ENCODE measurements around the gene TECTB. TPM values are rescaled to one million over a fixed set of nuclear protein-coding genes. Genes with fewer than 3 reads are reported as not detected.

The TECTB gene
- total RNA-seq, 1 experiment from 2014 or later = not detected

DNA sequence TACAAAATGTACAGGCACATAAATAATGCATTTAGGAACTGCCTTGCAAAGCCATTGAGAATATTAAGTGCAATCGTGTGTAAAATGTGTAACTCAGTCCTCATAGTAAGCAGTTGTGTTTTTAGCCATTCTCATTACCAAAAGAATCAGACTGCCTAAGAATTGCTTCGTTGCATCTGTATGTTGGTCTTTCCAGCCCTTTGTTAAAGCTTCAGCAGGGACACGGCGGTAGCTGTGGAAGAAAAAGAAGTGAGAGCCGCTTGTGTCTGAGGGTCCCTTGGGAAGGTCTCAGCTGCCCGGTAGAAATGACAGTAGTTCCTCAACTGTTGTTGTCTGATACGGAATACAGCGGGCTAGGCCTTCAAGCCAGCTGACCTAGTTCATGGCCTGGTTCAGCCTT is 67.9 kb downstream of the TECTB start:
- ChIA-PET POLR2A (no interaction called here), CTCF (interaction anchor here (1.5 kb wide), 1 partner anchor 83 kb away, joined by 6 read pairs; no protein-coding TSS in a partner anchor)
- no peaks in the 10 kb centered on the region; the same call in 1 of the 2 replicates for H3K27me3 Mint-ChIP-seq (ENCODE audit: low read depth)
- no peak overlapping the region for H3K4me3 Mint-ChIP-seq
- DNase-seq (ENCODE audit: low spot score) (no peak), ATAC-seq (no peak)
- no peak overlapping the region for H3K27ac Mint-ChIP-seq
- peaks cover 5% of the 10 kb centered on the region; the same call in 1 of the 2 replicates for H3K4me1 Mint-ChIP-seq
- 0 out of 2 replicates have a peak, but pooled peaks cover 3% of the 10 kb centered on the region for H3K9me3 Mint-ChIP-seq
- TF ChIP-seq ZNF423 (CRISPR knock-in tag; IDR thresholded peaks at IDR 0.05) (no peak), ZNF138 (CRISPR knock-in tag; conservative IDR thresholded peaks at IDR 0.05) (no peak), MXD4 (CRISPR knock-in tag; IDR thresholded peaks at IDR 0.05; ENCODE audit: borderline replicate concordance) (no peak), GTF2I (CRISPR knock-in tag; conservative IDR thresholded peaks at IDR 0.05) (no peak), ZNF219 (CRISPR knock-in tag; IDR thresholded peaks at IDR 0.05; ENCODE audit: borderline replicate concordance) (no peak), ZSCAN18 (CRISPR knock-in tag; IDR thresholded peaks at IDR 0.05) (no peak)
- TF ChIP-seq, protein P1, sequence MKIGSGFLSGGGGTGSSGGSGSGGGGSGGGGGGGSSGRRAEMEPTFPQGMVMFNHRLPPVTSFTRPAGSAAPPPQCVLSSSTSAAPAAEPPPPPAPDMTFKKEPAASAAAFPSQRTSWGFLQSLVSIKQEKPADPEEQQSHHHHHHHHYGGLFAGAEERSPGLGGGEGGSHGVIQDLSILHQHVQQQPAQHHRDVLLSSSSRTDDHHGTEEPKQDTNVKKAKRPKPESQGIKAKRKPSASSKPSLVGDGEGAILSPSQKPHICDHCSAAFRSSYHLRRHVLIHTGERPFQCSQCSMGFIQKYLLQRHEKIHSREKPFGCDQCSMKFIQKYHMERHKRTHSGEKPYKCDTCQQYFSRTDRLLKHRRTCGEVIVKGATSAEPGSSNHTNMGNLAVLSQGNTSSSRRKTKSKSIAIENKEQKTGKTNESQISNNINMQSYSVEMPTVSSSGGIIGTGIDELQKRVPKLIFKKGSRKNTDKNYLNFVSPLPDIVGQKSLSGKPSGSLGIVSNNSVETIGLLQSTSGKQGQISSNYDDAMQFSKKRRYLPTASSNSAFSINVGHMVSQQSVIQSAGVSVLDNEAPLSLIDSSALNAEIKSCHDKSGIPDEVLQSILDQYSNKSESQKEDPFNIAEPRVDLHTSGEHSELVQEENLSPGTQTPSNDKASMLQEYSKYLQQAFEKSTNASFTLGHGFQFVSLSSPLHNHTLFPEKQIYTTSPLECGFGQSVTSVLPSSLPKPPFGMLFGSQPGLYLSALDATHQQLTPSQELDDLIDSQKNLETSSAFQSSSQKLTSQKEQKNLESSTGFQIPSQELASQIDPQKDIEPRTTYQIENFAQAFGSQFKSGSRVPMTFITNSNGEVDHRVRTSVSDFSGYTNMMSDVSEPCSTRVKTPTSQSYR (CRISPR knock-in tag; IDR thresholded peaks at IDR 0.05) = no peak
- TF ChIP-seq, protein P2, sequence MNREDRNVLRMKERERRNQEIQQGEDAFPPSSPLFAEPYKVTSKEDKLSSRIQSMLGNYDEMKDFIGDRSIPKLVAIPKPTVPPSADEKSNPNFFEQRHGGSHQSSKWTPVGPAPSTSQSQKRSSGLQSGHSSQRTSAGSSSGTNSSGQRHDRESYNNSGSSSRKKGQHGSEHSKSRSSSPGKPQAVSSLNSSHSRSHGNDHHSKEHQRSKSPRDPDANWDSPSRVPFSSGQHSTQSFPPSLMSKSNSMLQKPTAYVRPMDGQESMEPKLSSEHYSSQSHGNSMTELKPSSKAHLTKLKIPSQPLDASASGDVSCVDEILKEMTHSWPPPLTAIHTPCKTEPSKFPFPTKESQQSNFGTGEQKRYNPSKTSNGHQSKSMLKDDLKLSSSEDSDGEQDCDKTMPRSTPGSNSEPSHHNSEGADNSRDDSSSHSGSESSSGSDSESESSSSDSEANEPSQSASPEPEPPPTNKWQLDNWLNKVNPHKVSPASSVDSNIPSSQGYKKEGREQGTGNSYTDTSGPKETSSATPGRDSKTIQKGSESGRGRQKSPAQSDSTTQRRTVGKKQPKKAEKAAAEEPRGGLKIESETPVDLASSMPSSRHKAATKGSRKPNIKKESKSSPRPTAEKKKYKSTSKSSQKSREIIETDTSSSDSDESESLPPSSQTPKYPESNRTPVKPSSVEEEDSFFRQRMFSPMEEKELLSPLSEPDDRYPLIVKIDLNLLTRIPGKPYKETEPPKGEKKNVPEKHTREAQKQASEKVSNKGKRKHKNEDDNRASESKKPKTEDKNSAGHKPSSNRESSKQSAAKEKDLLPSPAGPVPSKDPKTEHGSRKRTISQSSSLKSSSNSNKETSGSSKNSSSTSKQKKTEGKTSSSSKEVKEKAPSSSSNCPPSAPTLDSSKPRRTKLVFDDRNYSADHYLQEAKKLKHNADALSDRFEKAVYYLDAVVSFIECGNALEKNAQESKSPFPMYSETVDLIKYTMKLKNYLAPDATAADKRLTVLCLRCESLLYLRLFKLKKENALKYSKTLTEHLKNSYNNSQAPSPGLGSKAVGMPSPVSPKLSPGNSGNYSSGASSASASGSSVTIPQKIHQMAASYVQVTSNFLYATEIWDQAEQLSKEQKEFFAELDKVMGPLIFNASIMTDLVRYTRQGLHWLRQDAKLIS (CRISPR knock-in tag; IDR thresholded peaks at IDR 0.05; ENCODE audit: borderline replicate concordance) = no peak
- no peaks in the 10 kb centered on the region for H3K36me3 Mint-ChIP-seq

- Mint-ChIP-seq H3K36me3 (no peaks in the 10 kb centered on the region), H3K9me3 (0 out of 2 replicates have a peak, but pooled peaks cover 3% of the 10 kb centered on the region), H3K4me3 (no peak overlapping the region), H3K4me1 (peaks cover 5% of the 10 kb centered on the region; the same call in 1 of the 2 replicates), H3K27ac (no peak overlapping the region), H3K27me3 (ENCODE audit: low read depth) (no peaks in the 10 kb centered on the region; the same call in 1 of the 2 replicates)
- TF ChIP-seq ERG (CRISPR knock-in tag; IDR thresholded peaks at IDR 0.05) (no peak), CREM (CRISPR knock-in tag; IDR thresholded peaks at IDR 0.05) (no peak), ATF6 (CRISPR knock-in tag; IDR thresholded peaks at IDR 0.05) (no peak), NR3C1 (CRISPR knock-in tag; conservative IDR thresholded peaks at IDR 0.05; ENCODE audit: low read depth) (no peak), ESRRA (CRISPR knock-in tag; IDR thresholded peaks at IDR 0.05; ENCODE audit: borderline replicate concordance) (no peak), TEAD1 (CRISPR knock-in tag; IDR thresholded peaks at IDR 0.05) (no peak), ZSCAN18 (CRISPR knock-in tag; IDR thresholded peaks at IDR 0.05) (no peak), ZNF263 (CRISPR knock-in tag; IDR thresholded peaks at IDR 0.05; ENCODE audit: low read depth) (no peak), MYBL2 (CRISPR knock-in tag; IDR thresholded peaks at IDR 0.05) (no peak)
- TF ChIP-seq, protein P3, sequence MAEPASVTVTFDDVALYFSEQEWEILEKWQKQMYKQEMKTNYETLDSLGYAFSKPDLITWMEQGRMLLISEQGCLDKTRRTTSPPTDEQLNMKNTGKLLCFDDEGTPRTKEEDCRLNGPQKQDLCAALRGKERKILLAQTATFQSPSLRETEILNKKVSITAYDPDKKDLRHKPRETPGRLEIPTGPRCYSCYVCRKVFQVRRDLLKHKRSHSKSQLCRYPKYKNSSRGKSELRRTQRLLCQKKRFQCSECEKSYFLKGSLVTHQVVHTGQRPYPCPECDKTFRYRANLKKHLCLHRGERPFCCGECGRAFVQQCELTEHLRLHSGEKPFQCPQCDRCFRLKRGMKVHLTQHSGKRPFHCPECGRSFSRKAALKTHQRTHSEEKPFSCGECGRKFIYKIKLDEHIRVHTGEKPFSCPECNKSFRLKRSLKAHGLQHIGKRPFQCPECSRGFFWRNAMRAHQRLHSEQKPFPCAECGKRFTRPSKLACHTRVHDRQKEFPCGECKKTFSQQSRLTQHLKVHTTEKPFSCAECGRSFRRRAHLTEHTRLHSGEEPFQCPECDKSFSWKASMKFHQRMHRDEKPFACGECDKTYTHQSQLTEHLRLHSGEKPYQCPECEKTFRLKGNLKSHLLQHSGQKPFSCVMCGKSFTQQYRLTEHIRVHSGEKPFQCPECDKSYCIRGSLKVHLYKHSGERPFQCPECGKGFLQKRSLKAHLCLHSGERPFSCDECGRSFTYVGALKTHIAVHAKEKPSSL (CRISPR knock-in tag; conservative IDR thresholded peaks at IDR 0.05) = no peak
- ATAC-seq = no peak
- POLR2A ChIA-PET = no interaction called here
- DNase-seq (ENCODE audit: low spot score) = no peak
- CTCF ChIA-PET = no interaction called here
Measured at GRCh38 chr10:112352044-112352443, 68.8 kb downstream of the TECTB start.
